Heart left ventricle (tissue), 16 donors: ENCODE results near the gene GTSE1. TPM values are rescaled to one million over a fixed set of nuclear protein-coding genes. Genes with fewer than 3 reads are reported as not detected.

ENCODE experiments used
- ATAC-seq, 4 donors: fragments of 200-7000 bp; cut with Tn5 transposase; one replicate each; pipeline ENCODE4 v1.9.1; 2020 to 2022; ENCODE audit warnings: moderate library complexity in 4 of 4, mild to moderate bottlenecking in 3 of 4, moderate number of reproducible peaks in 1 of 4
- DNase-seq, 5 donors: peaks; one replicate each; pipeline ENCODE4 v3.0.0-alpha.2; 2020
- H3K27ac ChIP-seq, 12 donors: fragments of 200-600 bp; sonication (generic) in 4 of 12; one replicate each; pipeline versions ENCODE4 v1.5.0 to v1.8.0; 2016 to 2022; ENCODE audit warnings: mild to moderate bottlenecking in 2 of 12
- H3K27me3 ChIP-seq, 9 donors: fragments of 200-600 bp; sonication (generic) in 2 of 9; one replicate each; pipeline versions ENCODE4 v1.5.1 to v1.8.0; 2016 to 2022; ENCODE audit warnings: mild to moderate bottlenecking in 3 of 9
- H3K36me3 ChIP-seq, 9 donors: fragments of 200-600 bp; sonication (generic) in 2 of 9; one replicate each; pipeline versions ENCODE4 v1.5.0 to v1.8.0; 2018 to 2022; ENCODE audit warnings: mild to moderate bottlenecking in 2 of 9
- H3K4me1 ChIP-seq, 12 donors: fragments of 200-600 bp; sonication (generic) in 4 of 12; one replicate each; pipeline versions ENCODE4 v1.5.0 to v1.8.0; 2016 to 2022; ENCODE audit warnings: mild to moderate bottlenecking in 3 of 12
- H3K4me3 ChIP-seq, 12 donors: fragments of 200-600 bp; sonication (generic) in 4 of 12; one replicate each; pipeline versions ENCODE4 v1.5.0 to v1.8.0; 2017 to 2022; ENCODE audit warnings: mild to moderate bottlenecking in 9 of 12, moderate library complexity in 4 of 12
- H3K9me3 ChIP-seq, 12 donors: fragments of 200-600 bp; sonication (generic) in 4 of 12; one replicate each; pipeline versions ENCODE4 v1.5.0 to v1.8.0; 2016 to 2022; ENCODE audit warnings: mild to moderate bottlenecking in 1 of 12
- POLR2A ChIP-seq, 2 donors: fragments of 450-650 bp; IDR thresholded peaks; one replicate each; pipeline ENCODE4 v1.6.1; 2017; ENCODE audit warnings: antibody characterized with exemption in 2 of 2, mild to moderate bottlenecking in 2 of 2, moderate library complexity in 2 of 2
- WGBS, 4 donors: extraction: QIAGEN DNeasy Blood & Tissue Kit in 2 of 4; methylation state at CpG; one replicate each; pipeline versions ENCODE4 v1.1.5 to v1.1.7; 2013 to 2018; 5-methylcytosine and 5-hydroxymethylcytosine counted together
- intact Hi-C, 10 donors: fragments of 100-400 bp; cut with DNase I; formaldehyde crosslinking; loops; one replicate each; pipeline versions ENCODE4 v1.11.1 to v1.14.2; 2022
- polyA plus RNA-seq, 2 donors: library from polyadenylated mRNA; stranded (reverse); fragments of 200-250 nt; gene quantifications; one replicate each; pipeline ENCODE4 v1.2.3, GENCODE V29; 2013
- total RNA-seq, 9 donors: library from RNA; depleted of rRNA in 2 of 9; stranded (reverse); fragments of >200 nt in 2 of 9; fragmentation: NEBNext Ultra II Directional in 3 of 9; extraction: Animal tissue kit (Norgen Biotek cat#: 25700) in 3 of 9; gene quantifications; one replicate each; pipeline versions ENCODE4 v1.1.0 to v1.2.4, GENCODE V29; 2016 to 2023
- donor health status: ischemic (EF 13 %, LVEDD 7.1; RV severe dilation, severe dysfunction).
- donor health status: healthy with polysubstance abuse.
- donor health status: DM: no; HTN: yes; CAD: no.
- donor health status: DM: no; HTN: no; CAD: no.
- donor health status: ischemic (EF 25% LVEDD 6.9; RV normal size, moderate dysfunction).
- donor health status: ischemic (EF 25% LVEDD 5.7; RV mildly dilated, moderate dysfunction).
- donor health status: healthy.
- donor health status: DM: yes; HTN: yes; CAD: no.
- donor health status: ischemic (EF 35%, LVEDD 5.7; RV mildly dilated, moderate dysfunction).
- donor health status: nonischemic (EF 11% LVEDD 7.7; RV severe dilation, severe dysfunction).
- donor health status: DM: yes; HTN: yes; CAD: no.
- donor health status: PGD.
- donor health status: ischemic (EF 29% LVEDD 5.4; RV normal size, mild dysfunction).
- donor health status: nonischemic (EF 23%, LVEDD 6.1; RV moderate dilation, normal function).

The GTSE1 gene
- total and polyA plus RNA-seq, 11 donors, result 0.19 to 6.9 (median 0.59) TPM; not detected in 1

- Histone ChIP-seq H3K4me3 (no peak overlapping the region), H3K9me3 (peaks cover 0 to 12% (median 0%) of the 10 kb centered on the region in 12 donors), H3K36me3 (peaks cover 0 to 4% (median 0%) of the 10 kb centered on the region in 9 donors), H3K27me3 (no peaks in the 10 kb centered on the region), H3K4me1 (peaks cover 0 to 11% (median 2%) of the 10 kb centered on the region in 12 donors), H3K27ac (no peak overlapping the region)
- no peak for TF ChIP-seq POLR2A (IDR thresholded peaks at IDR 0.05)
- intact Hi-C loops, result no loop called here
- ATAC-seq (no peak), DNase-seq (peak in 2 of 5 donors; percentile 11 to 36)
- WGBS, 4 donors, result 77 to 86% (median 78%) methylated on average over 15 to 19 of the region's 19 CpGs
These were observed 83.4 kb downstream of the GTSE1 start for GRCh38 chr22:46380069-46380468.

Other genes with a start within 250 kb of the GTSE1 start
- gene PPARA, start 146.3 kb upstream of the GTSE1 start, total RNA-seq, result 10 to 100 TPM; 51.0 to 96.4 (median 83.6) TPM
- 10 to 100 TPM; 21.1 to 60.9 TPM for gene PPARA, start 146.3 kb upstream of the GTSE1 start, polyA plus RNA-seq
- 10 to 100 TPM in 2 of 9 donors, 1 to 10 TPM in 7; 7.4 to 13.6 (median 9.3) TPM for gene CDPF1, start 46.6 kb upstream of the GTSE1 start, total RNA-seq
- 10 to 100 TPM in 1 of 2 donors, 1 to 10 TPM in 1; 9.0 to 11.9 TPM for gene CDPF1, start 46.6 kb upstream of the GTSE1 start, polyA plus RNA-seq
- gene PKDREJ, start 33.5 kb upstream of the GTSE1 start, total RNA-seq, result under 1 TPM in 7 of 9 donors, not detected in 2; 0.04 to 0.16 (median 0.13) TPM
- gene PKDREJ, start 33.5 kb upstream of the GTSE1 start, polyA plus RNA-seq, result under 1 TPM; 0.03 to 0.04 TPM
- 10 to 100 TPM; 21.3 to 72.4 (median 25.3) TPM for gene TTC38, start 28.9 kb upstream of the GTSE1 start, total RNA-seq
- 10 to 100 TPM; 15.5 to 34.8 TPM for gene TTC38, start 28.9 kb upstream of the GTSE1 start, polyA plus RNA-seq
- gene TRMU, start 38.8 kb downstream of the GTSE1 start, total RNA-seq, result 10 to 100 TPM; 24.3 to 43.7 (median 32.5) TPM
- 10 to 100 TPM; 47.8 to 48.7 TPM for gene TRMU, start 38.8 kb downstream of the GTSE1 start, polyA plus RNA-seq
- gene CELSR1, start 240.8 kb downstream of the GTSE1 start, total RNA-seq, result 10 to 100 TPM in 7 of 9 donors, 1 to 10 TPM in 2; 8.1 to 15.8 (median 12.6) TPM
- gene CELSR1, start 240.8 kb downstream of the GTSE1 start, polyA plus RNA-seq, result 1 to 10 TPM; 5.9 to 6.9 TPM